Nucleus accumbens (tissue), 56 donors: ENCODE data around the gene PPP1R11.
A peak's percentile ranks its signal among the peaks of the same experiment; 100 is the strongest.

Experiments used
- DNase-seq, 56 donors: peaks; one replicate each; lab custom pipeline; 2025; lab: John Stamatoyannopoulos, UW

Gene PPP1R11

GRCh38 chr6:30061092-30061857 lies 5.7 kb upstream of the PPP1R11 start, which contains the start of gene POLR1H:
POLR1H (plus strand) TSS chr6:30061265; CDS start chr6:30061525, 260 bp downstream.
- DNase-seq, result peak; percentile 38 to 96 (median 86)

- peak in 3 of 56 donors; percentile 26 to 44 (median 36) for DNase-seq
Observed at GRCh38 chr6:30061858-30062458, 5.0 kb upstream of the PPP1R11 start.

GRCh38 chr6:30062471-30063178 lies 4.4 kb upstream of the PPP1R11 start:
- DNase-seq, result no peak

GRCh38 chr6:30063315-30063714 lies 3.7 kb upstream of the PPP1R11 start:
- no peak for DNase-seq

GRCh38 chr6:30066082-30066481 lies 916 bp upstream of the PPP1R11 start:
- no peak for DNase-seq

GRCh38 chr6:30067460-30068139 lies 602 bp downstream of the PPP1R11 start:
- DNase-seq, result peak in 1 of 56 donors; percentile 69

GRCh38 chr6:30071081-30071818 lies 4.3 kb downstream of the PPP1R11 start:
- no peak for DNase-seq

- no peak for DNase-seq
Observed at GRCh38 chr6:30071858-30072257, 4.9 kb downstream of the PPP1R11 start.

GRCh38 chr6:30073489-30074235 lies 6.7 kb downstream of the PPP1R11 start:
- DNase-seq, result no peak

- no peak for DNase-seq
Observed at GRCh38 chr6:30074331-30075093, 7.5 kb downstream of the PPP1R11 start.

GRCh38 chr6:30075094-30075789 lies 8.2 kb downstream of the PPP1R11 start, which contains the start of gene RNF39:
RNF39 (minus strand) TSS chr6:30075769; CDS start chr6:30075585, 184 bp downstream.
- DNase-seq, result no peak

- no peak for DNase-seq
Observed at GRCh38 chr6:30075790-30076732, 9.1 kb downstream of the PPP1R11 start.

- DNase-seq, result no peak
Observed at GRCh38 chr6:30077218-30077617, 10.2 kb downstream of the PPP1R11 start.

- no peak for DNase-seq
Observed at GRCh38 chr6:30087876-30088275, 20.9 kb downstream of the PPP1R11 start.

GRCh38 chr6:30091577-30092381 lies 24.8 kb downstream of the PPP1R11 start:
- DNase-seq, result no peak
